Activated naive CD4-positive, alpha-beta T cell treated with Interleukin-2 at 50 U/mL for 16 hours (primary cell): ENCODE results near the gene PNPLA5.
"Not testable (repeated sequence)": the region's sequence is repeated elsewhere in the genome, so short reads cannot be mapped to it uniquely, and the experiment has no call there.

Source experiments
- DNase-seq: peaks from one replicate; pipeline ENCODE4 v3.0.0-alpha.2; 2020

PNPLA5 gene

DNA sequence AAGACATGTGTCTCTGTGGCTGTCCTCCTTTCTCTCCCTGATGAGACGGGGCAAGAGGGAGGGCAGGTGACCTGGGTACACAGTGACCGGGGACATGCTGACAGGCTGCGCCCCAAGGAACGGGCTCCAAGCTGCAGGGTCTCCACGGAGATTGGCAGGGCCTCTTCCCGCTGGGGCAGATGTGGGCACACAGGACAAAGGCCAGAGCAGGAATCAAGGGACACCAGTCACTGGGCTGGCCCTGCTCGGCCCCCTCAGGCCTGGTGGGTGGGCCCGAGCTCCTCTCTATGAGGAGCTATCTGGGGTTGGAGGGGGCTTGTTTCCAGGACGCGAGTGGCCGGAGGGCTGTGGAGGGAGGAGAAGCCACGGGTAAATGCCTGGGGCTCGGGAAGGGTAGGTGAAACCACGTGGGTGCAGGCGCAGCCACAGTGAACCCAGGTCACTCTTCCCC is 11.2 kb downstream of the PNPLA5 start:
- DNase-seq, result no peak

DNA sequence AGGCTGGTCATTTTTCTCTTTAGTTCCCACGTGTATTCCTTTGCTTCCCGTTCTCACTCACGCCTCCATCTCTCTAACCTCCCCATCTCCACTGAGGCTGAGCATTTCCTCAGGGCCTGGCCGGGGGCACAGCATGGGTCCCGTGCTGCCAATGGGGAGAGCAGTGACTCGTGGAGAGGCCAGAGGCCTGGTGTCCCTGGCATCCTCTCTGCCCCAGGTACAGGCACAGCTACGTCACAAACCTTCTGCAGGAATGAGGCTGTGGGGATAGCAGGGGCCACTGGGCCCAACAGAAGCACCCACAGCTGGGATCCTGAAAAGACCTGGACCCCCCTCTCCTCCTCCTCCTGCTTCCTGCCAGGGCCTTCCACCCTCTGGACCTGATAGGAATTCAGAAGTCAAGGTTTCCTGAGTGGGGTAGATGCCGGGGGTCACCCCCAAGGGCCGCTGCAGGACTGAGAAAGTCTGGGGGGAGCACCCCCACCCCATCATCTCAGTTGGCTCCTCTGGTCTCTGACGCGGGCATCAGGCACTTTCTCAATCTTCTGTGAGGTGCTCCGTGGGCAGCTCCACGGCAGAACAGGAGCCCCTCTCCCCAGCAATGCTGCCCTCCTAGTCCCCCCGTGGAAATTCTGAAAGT is 11.8 kb downstream of the PNPLA5 start:
- no peak for DNase-seq

DNA sequence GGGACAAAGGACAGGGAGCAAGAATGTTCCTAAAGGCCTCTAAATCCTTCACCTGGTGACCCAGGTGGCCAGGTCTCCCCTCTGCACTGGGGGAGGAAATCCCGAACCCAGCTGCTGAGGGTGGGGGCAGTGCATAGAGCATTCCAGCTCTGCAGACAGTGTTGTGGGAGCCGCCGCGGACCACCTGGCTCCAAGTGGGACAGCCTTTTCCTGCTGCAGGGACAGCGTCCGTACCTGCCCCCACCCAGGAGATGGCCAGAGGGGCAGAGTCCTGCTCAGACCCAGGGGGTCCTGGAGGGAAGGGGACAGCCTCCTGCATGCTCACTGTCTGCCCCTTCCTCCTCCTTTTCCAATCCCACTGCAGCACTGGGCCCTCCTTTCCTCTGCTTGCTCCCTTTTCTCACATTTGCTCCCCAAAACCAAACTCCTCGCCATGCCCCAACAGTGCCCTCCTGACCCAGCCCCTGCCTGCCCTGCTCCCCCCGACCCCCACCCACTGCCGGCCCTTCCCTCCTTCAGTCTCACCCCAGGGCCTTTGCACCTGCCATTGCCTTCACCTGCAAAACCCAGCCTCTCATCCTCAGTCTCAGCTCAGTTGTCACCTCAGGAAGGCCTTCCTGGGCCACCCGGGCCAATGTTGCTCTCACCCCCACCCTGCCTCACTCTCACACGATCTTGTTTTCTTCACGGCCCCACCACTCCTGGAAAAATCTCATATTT is 12.8 kb downstream of the PNPLA5 start:
- no peak for DNase-seq

DNA sequence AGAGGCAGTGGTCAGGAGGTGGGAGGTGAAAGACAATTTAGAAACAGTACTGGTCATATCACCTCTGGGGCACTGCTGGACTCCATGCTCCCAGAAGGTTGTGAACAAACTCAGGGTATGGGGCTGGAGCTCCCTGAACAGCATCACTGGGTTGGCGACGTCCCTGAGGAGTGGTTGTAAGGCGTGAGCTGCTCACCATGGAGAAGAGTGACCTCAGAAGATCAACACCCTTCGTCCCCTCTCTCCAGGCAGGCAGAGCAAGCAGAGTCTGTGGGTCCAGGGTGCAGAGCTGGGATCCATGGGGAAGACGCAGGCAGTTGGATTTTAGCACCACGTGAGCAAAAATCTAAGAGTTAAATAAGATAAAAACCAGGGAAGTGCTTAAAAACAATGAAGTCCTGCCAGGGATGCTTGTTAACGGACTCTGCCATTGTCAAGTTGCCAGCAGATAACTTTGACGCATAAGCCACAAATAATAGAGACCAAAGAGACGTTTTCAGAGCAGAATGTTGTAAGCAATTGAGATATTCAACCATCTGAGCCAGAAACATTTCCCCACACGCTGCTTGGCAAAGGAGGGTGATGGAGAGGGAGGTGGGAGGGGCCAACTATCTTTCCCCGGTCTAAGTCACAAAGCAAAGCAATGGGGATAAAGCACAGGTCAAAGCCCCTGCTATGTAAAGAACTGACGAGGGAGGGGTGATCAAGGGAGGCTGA is 13.6 kb downstream of the PNPLA5 start:
- DNase-seq, result no peak

DNA sequence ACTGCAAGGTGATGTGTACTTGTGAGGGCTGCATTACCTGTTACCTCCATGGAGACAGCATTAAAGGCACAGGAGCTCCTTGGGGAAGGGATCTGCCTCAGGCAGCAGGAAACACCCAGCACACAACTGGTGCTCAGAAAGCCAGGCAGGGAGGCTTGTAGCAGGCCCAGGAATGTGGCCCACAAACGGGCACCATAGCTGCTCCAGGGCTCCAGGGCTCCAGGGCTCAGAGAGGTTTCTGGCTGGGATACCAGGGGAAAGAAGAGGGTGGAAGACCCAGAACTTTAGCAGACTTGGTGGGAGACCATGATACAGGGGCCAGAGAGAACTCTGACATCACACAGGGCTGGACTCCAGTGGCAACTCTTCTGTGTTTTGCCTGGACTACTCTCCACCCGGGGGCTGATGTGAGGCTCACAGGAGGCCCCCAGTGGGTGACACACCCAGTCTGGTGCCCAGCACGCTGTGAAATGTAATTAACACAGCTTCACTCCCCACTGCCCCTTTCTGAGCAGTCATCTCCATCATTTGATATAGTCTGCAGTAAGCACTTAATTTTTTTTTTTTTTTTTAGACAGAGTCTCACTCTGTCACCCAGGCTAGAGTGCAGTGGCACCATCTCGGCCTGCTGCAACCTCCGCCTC is 14.8 kb downstream of the PNPLA5 start:
- DNase-seq, result no peak

DNA sequence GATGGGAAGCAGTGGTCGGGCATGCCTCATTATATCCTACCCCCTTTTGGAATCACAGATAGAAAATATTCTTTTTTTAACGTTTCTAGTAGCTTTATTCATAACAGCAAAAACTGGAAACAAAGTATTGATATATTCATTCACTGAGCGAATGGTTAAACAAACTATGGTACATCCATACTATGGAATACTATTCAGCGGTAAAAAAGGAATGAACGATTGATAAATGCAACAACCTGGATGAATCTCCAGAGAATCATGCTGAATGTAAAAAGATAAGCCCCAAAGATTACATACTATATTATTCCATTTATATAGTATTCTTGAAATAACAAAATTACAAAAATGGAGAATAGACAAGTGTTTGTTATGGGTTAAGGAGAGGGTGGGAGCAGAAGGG is 22.0 kb downstream of the PNPLA5 start:
- DNase-seq, result no peak

DNA sequence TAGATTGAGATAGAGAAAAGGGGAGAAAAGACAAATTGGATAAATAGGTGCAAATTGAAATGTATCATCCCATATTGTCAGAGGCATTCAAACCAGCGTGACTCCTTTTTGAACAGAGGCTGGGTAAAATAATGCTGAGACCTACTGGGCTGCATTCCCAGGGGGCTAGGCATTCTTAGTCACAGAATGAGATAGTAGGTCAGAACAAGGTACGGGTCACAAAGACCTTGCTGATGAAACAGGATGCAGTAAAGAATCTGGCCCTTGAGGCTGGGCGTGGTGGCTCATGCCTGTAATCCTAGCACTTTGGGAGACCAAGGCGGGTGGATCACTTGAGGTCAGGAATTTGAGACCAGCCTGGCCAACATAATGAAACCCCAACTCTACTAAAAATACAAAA is 22.8 kb downstream of the PNPLA5 start:
- DNase-seq, result not testable (repeated sequence)

DNA sequence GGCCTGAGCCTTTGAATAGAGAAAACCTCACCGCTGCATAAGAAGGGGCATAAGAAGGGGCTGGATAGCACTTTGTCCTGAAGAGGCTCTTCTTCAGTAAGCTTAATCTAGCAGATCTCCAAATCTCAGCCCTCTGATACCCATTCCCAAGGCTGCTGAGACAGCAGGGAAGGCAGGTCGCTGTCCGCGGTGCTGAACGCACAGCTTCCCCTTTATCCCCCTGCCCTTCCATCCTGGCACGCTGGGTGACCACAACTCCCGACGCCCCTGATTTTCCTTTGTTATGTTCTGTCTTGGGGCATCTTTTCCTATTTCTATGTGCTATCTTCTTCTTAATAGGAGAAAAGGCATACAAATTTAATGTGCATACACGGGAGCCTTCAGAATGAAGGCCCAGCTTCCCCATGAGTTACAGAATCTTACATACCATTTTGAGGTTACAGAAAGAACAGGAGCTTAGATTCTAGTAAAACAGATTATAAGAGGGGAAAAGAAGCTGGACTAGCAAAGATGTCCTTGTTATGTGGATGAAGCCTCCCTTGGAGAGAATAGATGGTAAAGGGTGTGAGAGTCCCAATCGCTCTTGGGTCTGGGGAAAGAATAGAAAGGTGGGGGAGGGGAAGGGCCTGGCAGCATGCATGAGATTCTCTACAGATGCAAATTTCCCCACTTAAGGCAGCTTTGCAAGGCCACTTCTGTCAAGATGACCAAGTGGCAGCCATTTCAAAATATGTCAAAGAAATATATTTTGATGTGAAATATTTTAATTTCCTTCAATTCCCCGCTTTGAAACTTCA is 23.8 kb downstream of the PNPLA5 start:
- DNase-seq, result peak; percentile 9

DNA sequence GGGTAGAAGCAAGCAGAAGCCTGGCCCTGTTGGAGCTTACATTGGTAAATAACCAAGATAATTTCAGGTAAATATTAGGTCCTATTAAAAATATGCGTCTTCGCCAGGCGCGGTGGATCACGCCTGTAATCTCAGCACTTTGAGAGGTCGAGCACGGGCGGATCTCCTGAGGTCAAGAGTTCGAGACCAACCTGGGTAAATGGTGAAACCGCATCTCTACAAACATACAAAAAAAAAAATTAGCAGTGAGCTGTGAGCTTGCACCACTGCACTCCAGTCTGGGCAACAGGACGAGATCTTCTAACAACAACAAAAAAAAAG is 29.0 kb downstream of the PNPLA5 start:
- no peak for DNase-seq

DNA sequence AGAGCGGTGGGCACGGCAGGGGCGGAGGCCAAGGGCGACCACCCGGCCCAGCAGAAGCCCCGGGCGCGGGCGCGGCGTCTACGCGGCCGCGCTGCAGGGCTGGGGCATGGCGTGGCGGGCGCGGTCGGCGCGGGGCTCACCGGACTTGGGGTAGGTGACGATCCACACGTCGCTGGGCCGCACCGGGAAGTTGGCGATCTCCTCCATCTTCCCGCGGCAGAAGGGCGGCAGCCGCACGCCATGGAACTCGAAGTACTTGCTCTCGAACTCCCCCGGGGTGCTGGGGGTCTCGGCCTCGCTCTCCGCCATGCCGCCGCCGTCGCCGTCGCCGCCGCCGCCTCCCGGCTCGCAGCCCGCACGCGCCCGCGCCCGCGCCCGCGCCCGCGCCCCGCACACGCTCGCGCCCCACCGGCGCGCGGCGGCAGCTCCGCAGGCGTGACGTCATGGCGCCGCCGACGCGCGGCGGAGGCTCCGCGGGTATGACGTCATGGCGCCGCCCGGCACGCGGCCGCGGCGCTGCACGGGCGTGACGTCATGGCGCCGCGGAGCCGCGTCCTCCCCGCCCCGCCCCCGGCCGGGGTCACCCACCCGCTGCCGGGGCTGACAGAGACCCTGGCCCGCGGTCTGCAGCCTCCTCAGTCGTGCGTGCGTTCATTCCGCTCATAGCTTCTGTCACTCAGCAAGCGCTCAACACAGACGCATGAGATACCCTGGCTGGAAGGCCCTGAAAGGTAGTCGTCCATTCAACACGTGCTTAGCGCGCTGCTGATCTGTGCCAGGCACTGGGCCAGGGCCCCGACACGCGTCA is 29.5 kb downstream of the PNPLA5 start, which contains the start of gene SULT4A1:
SULT4A1 (minus strand) TSS at position 440 of the 808 bp plus-strand sequence; CDS start at position 309, 131 bp downstream.
- no peak for DNase-seq

DNA sequence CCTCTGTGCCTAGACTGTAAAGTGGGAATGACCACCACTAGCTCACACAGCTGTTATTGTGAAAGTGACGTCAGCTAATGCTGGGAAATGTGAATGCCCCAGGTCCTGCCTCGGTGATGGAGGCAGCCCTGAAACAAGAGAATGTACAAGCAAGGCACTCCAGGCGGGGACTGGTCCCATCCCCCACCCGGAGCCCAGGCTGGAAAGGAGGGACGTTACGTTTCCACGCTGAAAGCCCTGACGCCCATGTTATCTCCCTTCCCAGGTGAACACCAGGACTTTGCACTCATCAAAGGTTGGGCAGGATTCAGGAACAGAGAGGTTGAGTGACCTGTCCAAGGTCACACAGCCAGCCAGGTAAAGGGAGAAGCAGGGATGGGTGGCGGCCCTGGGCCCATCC is 30.3 kb downstream of the PNPLA5 start:
- DNase-seq, result no peak

DNA sequence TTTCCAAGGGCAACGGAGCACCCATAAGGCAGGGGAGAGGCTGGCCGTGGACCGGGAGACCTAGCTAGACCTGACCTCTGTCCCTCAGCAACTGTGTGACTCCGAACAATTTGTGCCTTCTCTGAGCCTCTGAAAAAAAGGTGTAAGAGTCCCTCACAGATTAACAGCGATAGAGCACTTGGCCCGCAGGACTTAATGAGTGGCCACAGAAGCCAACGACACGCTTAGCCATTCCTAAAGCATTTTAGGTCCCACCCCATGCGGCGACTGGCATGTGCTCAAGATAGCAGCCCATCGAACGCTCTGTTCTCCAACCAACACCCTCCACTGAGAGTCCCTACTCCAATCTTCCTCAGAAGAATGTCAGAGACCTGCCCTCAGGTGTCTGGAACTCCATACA is 31.0 kb downstream of the PNPLA5 start:
- no peak for DNase-seq

DNA sequence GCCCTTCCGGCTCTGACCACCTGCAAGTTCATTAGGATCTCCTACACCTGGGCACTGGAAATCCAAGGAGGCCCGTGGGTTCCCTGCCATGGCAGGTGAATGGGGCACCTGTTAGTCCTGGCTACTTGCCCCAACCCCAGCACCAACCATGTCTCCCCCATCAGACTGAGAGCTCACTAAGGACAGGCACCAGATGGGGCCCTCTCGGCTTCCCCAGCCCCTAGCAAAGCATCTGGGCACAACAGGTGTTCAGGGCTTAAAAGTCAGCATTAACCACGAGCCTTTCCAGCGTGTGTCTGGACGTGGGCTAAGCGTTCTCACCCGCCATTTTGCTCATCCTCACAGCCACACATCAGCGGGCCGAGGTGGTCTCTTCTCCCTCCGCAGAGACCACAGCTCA is 31.7 kb downstream of the PNPLA5 start:
- no peak for DNase-seq

DNA sequence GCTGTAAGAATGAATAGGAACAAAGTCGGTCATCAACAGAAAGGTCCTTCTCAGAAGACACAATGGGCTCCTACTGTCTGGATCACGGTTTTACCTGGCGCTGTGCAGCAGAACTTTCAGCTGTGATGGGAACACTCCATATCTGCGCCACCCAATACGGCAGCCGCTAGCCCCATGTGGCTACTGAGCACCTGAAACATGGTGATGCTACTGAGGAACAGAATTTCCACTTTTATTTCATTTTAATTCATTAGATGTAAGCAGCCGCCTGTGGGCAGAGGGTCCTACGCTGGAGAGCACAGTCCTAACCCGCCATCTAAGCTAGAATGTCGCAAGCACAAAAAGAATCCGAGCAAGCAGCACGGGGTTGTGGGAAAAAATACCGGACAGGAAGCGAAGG is 32.2 kb downstream of the PNPLA5 start:
- no peak for DNase-seq

DNA sequence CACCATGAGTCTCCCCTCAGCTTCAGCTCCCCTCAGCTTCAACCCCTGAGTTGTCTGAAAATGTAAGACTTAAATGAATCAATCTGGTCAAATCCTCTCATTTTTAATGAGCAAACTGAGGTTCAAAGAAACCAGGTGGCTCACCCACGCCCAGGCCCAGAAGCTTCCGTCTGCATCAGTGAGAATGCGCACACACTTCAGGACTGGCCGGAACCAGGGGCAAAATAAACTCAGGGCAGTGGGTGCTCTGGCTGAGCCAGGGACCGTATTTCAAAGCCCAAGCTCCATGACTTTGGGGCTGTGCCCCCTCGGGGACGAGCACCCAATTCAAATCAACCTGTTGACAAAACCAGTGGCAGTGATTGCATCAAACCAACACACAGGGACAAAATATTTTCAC is 32.6 kb downstream of the PNPLA5 start:
- no peak for DNase-seq

DNA sequence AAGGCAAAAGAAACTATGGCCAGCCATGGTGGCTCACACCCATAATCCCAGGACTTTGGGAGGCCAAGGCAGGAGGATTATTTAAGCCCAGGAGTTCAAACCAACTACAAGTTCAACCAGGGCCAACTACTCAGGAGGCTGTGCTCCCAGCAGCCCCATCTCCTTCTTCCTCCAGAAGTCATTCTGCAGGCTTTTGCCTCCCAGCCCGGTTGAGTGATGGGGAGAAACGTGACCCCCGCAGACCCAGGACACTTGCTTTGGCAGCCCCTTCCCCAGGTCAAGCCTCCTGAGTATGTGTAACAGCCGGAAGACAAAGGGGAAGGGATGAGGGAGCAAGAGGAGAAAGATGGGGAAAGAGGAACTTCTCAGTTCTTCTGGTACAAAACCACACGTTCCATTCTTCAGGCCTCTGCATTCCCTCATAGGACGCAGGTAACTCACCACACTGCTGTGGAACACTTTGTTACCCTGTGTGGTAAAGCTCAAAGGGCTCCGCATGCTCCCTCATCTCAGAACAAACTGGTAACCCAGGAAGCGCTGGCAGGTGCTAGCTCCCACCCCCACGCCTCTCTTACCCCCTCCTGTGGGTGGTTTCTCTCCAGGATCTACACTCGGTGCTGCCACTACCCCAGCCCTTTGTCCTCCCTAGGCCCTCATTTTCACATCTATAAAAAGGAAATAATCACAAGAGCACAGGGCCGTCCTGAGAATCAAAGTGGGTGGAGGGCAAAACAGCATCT is 33.5 kb downstream of the PNPLA5 start:
- DNase-seq, result no peak

DNA sequence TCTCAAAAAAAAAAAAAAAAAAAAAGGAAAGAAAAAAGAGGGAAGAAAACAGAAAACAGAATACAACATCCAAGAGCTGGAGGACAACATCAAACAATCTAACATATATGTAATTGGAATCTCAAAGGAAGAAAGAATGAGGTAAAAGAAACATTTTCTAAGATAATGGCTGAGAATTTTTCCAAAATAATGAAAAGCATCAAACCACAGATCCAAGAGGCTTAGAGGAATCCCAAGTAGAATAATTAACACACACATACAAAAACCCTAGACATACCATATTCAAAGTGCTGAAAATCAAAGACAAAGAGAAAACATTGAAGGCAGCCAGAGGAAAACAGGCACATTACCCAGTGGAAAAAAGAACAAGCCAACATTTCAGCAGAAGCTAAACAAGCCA is 34.4 kb downstream of the PNPLA5 start:
- DNase-seq, result no peak

DNA sequence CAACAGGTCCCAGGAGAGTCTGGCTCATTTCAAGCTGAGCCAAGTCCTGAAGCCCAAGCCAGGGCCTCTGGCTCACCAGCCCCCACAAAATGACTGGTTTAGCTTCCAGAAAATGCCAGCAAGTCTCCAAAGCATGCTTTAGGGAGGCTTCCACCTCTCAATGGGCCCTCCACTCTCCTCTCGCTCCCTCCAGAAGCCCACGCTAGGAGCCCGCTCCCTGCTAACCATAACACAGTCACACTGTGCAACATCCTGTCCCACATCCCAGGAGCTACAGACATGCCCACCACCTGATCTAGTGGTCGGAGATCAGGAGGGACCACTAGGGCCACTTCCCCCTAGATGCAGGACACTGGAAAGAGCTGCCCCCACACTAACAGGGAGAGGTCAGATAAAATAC is 36.4 kb downstream of the PNPLA5 start:
- no peak for DNase-seq

DNA sequence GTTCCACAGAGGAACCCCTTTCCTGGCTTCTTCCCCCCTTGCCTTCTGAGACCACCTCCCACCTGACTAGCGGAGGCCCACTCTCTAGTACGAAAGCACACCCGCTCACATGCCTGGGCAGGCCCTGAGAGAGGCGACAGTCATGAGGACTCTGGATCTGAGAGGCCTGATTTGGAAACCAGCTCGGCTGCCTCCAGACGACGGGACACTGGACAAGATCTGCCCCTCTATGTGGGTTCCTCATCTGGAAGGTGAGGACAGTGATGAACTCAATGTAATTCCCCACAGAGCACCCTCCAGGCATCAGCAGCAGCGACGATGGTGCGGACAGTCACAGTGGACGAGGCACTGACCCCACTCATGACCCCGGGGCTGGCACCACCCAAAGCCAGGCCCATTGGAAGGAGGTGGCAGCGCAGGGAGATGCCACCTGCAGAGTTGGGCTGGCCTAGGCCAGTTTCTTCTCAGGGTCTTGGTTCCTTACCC is 37.0 kb downstream of the PNPLA5 start:
- no peak for DNase-seq

DNA sequence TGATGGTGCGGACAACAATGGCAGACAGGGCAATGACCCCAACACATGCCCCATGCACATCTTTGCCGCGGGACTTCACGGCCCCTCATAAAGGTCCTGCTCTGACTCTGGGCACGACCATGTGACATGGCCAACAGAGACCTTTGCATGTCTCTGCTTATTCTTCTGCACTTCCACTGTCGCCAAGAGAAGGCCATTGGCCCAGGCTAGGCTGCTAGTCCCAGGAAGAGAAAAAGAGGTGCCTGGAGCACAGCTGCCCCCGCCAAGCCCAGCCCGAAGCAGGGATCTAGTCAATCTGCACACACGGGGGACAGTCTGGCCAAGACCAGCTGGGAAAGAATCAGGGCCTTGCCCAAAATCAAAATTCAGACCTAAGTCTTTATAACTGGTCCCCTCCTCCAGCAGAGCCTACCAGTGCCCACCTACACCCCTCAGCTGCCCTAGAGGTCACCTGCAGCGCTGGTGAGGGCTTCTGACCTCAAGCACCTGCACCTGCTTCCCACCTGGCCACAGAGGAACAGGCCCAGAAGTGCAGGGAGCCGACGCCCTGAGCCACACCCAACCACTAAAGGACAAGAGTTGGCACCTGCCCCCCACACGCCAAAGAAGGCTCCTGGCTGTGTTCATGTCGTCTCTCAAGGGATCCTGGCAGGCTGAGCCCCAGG is 37.6 kb downstream of the PNPLA5 start:
- DNase-seq, result no peak
